ENCODE measurements around the gene TSPEAR. TPM values are rescaled to one million over a fixed set of nuclear protein-coding genes. Genes with fewer than 3 reads are reported as not detected.

Gene TSPEAR
- total RNA-seq, 2 donors from 2014 or later, result 0.85 TPM; not detected in 1

DNA sequence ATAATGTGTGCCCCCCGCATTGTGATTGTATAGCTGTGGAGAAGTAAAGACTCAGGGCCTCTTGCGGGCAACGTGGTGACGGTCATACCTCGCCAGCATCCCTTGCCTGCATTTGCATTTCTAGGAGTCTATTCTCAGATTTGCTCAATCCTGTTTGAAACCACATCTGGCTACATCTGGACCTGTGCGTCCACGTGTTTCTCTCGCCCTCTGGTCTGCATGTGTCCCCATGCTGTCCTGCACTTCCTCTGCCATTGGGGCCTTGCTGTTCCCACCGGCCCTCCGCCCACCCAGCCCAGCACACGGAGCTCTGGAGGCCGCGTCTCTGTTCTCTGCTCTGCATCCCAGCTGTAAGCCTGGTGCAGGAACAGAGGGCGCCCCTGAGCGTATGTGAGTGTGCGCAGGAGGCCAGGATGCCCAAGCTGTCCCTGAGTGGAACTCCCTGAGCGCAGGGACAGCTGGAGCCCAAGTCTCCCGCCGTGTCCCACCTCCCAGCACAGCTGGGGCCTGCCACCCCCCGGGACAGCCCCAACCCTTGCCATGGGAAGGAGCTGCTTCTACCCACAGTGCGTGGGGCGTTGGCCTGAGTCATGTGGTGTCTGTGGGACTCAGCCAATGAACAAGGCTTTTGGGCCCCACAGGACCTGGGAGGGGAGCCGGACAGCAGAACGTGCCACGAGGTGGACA is 161.7 kb downstream of the TSPEAR start:
- H3K4me1 ChIP-seq (replicated peaks), result no peaks in the 10 kb centered on the region
- no peaks in the 10 kb centered on the region for H3K9me3 ChIP-seq
- no peaks in the 10 kb centered on the region for H3K36me3 ChIP-seq
- H3K27ac ChIP-seq, result no peak overlapping the region
- no peak for TF ChIP-seq POLR2A (IDR thresholded peaks at IDR 0.05)
- TF ChIP-seq POLR2AphosphoS5 (IDR thresholded peaks at IDR 0.05), result no peak
- TF ChIP-seq, protein P1, sequence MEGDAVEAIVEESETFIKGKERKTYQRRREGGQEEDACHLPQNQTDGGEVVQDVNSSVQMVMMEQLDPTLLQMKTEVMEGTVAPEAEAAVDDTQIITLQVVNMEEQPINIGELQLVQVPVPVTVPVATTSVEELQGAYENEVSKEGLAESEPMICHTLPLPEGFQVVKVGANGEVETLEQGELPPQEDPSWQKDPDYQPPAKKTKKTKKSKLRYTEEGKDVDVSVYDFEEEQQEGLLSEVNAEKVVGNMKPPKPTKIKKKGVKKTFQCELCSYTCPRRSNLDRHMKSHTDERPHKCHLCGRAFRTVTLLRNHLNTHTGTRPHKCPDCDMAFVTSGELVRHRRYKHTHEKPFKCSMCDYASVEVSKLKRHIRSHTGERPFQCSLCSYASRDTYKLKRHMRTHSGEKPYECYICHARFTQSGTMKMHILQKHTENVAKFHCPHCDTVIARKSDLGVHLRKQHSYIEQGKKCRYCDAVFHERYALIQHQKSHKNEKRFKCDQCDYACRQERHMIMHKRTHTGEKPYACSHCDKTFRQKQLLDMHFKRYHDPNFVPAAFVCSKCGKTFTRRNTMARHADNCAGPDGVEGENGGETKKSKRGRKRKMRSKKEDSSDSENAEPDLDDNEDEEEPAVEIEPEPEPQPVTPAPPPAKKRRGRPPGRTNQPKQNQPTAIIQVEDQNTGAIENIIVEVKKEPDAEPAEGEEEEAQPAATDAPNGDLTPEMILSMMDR (IDR thresholded peaks at IDR 0.05), result no peak
- no peak for DNase-seq (ENCODE audit: low spot score)
- intact Hi-C loops (cut with DNase I), result no loop called here
- no peaks in the 10 kb centered on the region for H3K27me3 ChIP-seq (replicated peaks; ENCODE audit: insufficient read depth)
- no peak overlapping the region for H3K4me3 ChIP-seq
- 72% methylated on average over 22 of the region's 25 CpGs for WGBS

DNA sequence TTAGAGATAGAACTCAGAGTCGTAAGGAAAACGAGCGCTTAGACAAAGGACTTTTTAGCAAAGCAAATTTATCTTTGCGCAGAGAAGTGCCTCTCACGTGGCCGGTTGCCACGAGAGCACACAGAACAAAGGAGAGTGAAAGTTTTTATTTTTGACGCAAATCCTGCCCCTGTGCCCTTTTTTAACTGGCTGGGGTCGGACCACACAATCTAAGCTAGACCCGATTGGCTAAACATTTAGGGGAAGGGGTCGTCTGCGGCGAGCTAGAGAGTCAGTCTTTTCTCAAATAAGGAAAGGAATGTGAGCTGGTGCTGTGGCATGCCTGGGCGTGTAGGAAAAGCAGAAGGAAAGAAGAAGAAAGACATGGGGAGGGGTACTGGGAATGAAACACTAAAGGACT is 162.4 kb downstream of the TSPEAR start:
- Histone ChIP-seq H3K4me1 (replicated peaks) (no peaks in the 10 kb centered on the region), H3K9me3 (no peaks in the 10 kb centered on the region), H3K27ac (no peak overlapping the region), H3K4me3 (no peak overlapping the region), H3K27me3 (replicated peaks; ENCODE audit: insufficient read depth) (no peaks in the 10 kb centered on the region), H3K36me3 (no peaks in the 10 kb centered on the region)
- TF ChIP-seq POLR2AphosphoS5 (IDR thresholded peaks at IDR 0.05) (no peak), POLR2A (IDR thresholded peaks at IDR 0.05) (no peak)
- TF ChIP-seq, protein P1 (IDR thresholded peaks at IDR 0.05), result no peak
- intact Hi-C loops (cut with DNase I), result no loop called here
- no peak for DNase-seq (ENCODE audit: low spot score)
- WGBS, result 17% methylated on average over 14 of the region's 14 CpGs

DNA sequence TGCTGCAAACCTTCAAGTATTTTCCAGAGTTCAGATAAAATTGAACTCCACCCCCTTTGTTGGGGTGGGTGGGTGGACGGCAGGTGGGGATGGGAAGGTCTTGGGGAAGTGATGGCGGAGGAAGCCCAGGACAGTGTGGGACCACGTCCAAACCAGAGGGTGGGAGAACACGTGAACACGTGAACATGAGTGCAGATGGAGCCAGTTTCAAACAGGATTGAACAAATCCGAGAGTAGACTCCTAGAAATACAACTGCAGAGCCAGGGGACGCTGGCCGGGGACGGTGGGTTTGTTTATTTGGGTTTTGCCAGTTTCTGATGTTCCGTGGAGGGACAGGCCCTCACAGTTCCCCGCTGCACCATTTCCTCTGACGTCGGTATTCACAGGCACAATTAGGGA is 163.0 kb downstream of the TSPEAR start:
- intact Hi-C loops (cut with DNase I), result no loop called here
- Histone ChIP-seq H3K27ac (no peak overlapping the region), H3K4me1 (replicated peaks) (no peaks in the 10 kb centered on the region), H3K36me3 (no peaks in the 10 kb centered on the region), H3K9me3 (no peaks in the 10 kb centered on the region), H3K4me3 (no peak overlapping the region), H3K27me3 (replicated peaks; ENCODE audit: insufficient read depth) (no peaks in the 10 kb centered on the region)
- WGBS, result 26% methylated on average over 13 of the region's 13 CpGs
- no peak for DNase-seq (ENCODE audit: low spot score)
- TF ChIP-seq, protein P1 (IDR thresholded peaks at IDR 0.05), result no peak
- TF ChIP-seq POLR2AphosphoS5 (IDR thresholded peaks at IDR 0.05), result no peak
- TF ChIP-seq POLR2A (IDR thresholded peaks at IDR 0.05), result no peak

DNA sequence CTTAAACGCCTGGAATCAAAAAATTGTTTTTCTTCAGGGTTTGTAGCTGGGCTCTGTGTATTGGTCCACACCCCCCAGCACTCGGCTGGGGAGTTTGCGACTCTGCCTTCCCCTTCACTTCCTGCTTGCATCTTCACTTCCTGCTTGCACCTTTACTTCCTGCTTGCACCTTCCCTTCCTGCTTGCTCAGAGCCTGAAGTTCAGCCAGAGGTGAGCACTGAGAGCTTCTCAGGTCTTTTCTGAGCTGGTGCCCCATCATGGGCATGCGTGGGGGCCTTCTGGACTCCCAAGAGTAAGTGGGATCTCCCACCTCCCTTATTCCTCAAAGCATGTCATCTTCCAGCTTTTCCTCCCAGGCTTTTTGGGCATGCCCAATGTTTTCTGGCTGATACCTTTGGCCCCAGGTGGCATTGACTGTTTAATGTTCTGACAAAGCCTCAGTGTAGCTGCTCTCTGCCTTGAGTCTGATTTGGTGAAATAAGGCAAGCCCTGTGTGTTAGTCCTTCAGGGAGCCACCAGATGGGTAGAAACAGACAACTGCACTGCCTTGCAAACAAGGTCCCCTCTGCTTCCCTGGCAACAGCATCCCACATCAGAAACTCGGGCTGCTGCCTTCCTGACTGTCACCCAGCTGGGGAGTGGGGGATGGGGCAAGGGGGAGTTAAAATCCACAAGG is 163.6 kb downstream of the TSPEAR start:
- H3K27ac ChIP-seq, result no peak overlapping the region
- no peaks in the 10 kb centered on the region for H3K36me3 ChIP-seq
- H3K4me1 ChIP-seq (replicated peaks), result no peaks in the 10 kb centered on the region
- no peak for DNase-seq (ENCODE audit: low spot score)
- WGBS, result 66% methylated on average over 5 of the region's 5 CpGs
- H3K4me3 ChIP-seq, result no peak overlapping the region
- intact Hi-C loops (cut with DNase I), result no loop called here
- H3K9me3 ChIP-seq, result no peaks in the 10 kb centered on the region
- TF ChIP-seq, protein P1 (IDR thresholded peaks at IDR 0.05), result no peak
- TF ChIP-seq POLR2A (IDR thresholded peaks at IDR 0.05) (no peak), POLR2AphosphoS5 (IDR thresholded peaks at IDR 0.05) (no peak)
- no peaks in the 10 kb centered on the region for H3K27me3 ChIP-seq (replicated peaks; ENCODE audit: insufficient read depth)

DNA sequence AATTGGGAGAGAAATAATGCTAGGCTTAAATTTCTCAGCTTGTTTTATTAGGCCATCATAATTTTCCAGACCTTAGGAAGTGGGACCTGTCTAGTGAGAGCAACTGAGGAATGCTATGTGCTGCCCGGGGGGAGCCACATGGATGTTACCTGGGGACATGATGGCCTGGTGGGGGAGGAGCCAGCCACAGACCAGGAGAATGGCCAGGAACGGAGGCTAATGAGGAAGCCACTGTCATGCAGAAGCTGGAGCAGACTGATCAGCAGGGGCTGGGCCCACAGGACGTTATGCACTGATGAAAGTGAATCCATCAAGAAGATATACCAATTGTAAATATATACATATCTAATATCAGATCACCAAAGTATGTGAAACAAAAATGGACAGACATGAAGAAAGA is 166.8 kb downstream of the TSPEAR start:
- Histone ChIP-seq H3K27me3 (replicated peaks; ENCODE audit: insufficient read depth) (no peaks in the 10 kb centered on the region), H3K36me3 (no peaks in the 10 kb centered on the region), H3K27ac (no peak overlapping the region), H3K4me1 (replicated peaks) (no peaks in the 10 kb centered on the region), H3K4me3 (no peak overlapping the region), H3K9me3 (no peaks in the 10 kb centered on the region)
- intact Hi-C loops (cut with DNase I), result no loop called here
- TF ChIP-seq POLR2A (IDR thresholded peaks at IDR 0.05), result no peak
- TF ChIP-seq, protein P1 (IDR thresholded peaks at IDR 0.05), result no peak
- no peak for TF ChIP-seq POLR2AphosphoS5 (IDR thresholded peaks at IDR 0.05)
- WGBS, result 83% methylated on average over 3 of the region's 3 CpGs
- DNase-seq (ENCODE audit: low spot score), result no peak

Measured in prostate gland (tissue), 2 donors.